Suprapubic skin (tissue), 3 donors: ENCODE measurements around the gene CKS1B.

ENCODE experiments used
- CTCF ChIP-seq, 2 donors: fragments of 200-600 bp in 1 of 2; fragments of 450-650 bp in 1 of 2; sonication (generic) in 1 of 2; IDR thresholded peaks; one replicate each; pipeline ENCODE4 v1.5.1; 2016 to 2019; ENCODE audit warnings: antibody characterized with exemption in 2 of 2, mild to moderate bottlenecking in 1 of 2, moderate library complexity in 1 of 2
- POLR2AphosphoS5 ChIP-seq, 3 donors: sonication (generic); formaldehyde crosslinking; IDR thresholded peaks; one replicate each; pipeline ENCODE4 v1.6.1; 2017; ENCODE audit warnings: antibody characterized with exemption in 3 of 3

DNA sequence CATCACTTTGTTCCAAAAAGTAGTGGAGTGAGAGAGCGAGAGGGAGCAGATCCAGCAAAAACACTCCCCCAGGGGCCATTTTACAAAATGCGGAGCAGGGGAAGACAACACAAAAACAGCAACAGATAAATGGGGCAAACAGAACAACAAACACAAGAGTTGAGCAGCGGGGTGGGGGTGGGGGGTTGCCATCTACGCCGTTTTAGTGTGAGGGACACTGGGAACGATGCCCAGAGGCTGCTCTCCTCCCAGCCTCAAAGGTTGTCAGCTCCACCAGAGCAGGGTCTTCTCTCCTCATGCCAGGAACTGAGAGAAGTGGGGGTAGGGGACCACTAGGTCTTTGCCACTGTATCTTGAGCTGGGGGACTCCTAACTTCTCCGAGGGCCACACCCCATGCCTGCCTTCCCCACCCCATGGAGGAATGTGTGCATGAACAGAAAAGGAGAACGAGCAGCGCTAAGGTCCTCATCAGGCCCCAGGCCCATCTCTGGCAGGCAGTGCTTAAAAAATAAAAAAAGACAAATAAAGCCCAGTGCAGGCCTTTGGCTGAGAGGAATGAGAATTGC, 17.3 kb upstream of the CKS1B start:
- TF ChIP-seq CTCF (IDR thresholded peaks at IDR 0.05), result no peak
- no peak for TF ChIP-seq POLR2AphosphoS5 (IDR thresholded peaks at IDR 0.05)
